Keratinocyte (primary cell): Measurements from ENCODE around the gene SLC6A19. TPM values are rescaled to one million over a fixed set of nuclear protein-coding genes. Genes with fewer than 3 reads are reported as not detected.

ENCODE experiments used
- DNase-seq: peaks from one replicate; pipeline ENCODE4 v3.0.0-alpha.2; 2011; ENCODE audit warnings: low read depth, missing footprints, low spot score
- FAIRE-seq: peaks from 2 replicates; lab custom pipeline; 2011; peaks lifted over from hg19 to GRCh38; lab: Jason Lieb, UNC
- H2AFZ ChIP-seq: 2 replicates; pipeline ENCODE4 v1.6.0; 2012; ENCODE audit warnings: low read length, control low read depth, inconsistent platforms; ENCODE audit not compliant: control insufficient read depth
- H3K27ac ChIP-seq: 2 replicates; pipeline ENCODE4 v1.5.1; 2011; ENCODE audit warnings: low read length; ENCODE audit not compliant: control insufficient read depth, insufficient read depth
- H3K27me3 ChIP-seq: 3 replicates; pipeline ENCODE4 v1.6.0; 2011; ENCODE audit warnings: low read length; ENCODE audit not compliant: control insufficient read depth, insufficient read depth; ENCODE audit errors: extremely low read depth
- H3K36me3 ChIP-seq, 2 experiments: 2 replicates in 1 of 2; 3 replicates in 1 of 2; pipeline ENCODE4 v1.5.1; 2011; ENCODE audit warnings: low read length in 2 of 2, mild to moderate bottlenecking in 1 of 2; ENCODE audit not compliant: control insufficient read depth in 2 of 2, insufficient read depth in 2 of 2; ENCODE audit errors: extremely low read depth in 1 of 2
- H3K4me1 ChIP-seq: 3 replicates; pipeline ENCODE4 v1.5.1; 2011; ENCODE audit warnings: low read length; ENCODE audit not compliant: control insufficient read depth, insufficient read depth; ENCODE audit errors: extremely low read depth
- H3K4me2 ChIP-seq: 3 replicates; pipeline ENCODE4 v1.6.0; 2011; ENCODE audit warnings: low read depth, low read length; ENCODE audit not compliant: control insufficient read depth, insufficient read depth; ENCODE audit errors: extremely low read depth
- H3K4me3 ChIP-seq, 3 experiments: fragments of 200-600 bp in 1 of 3; sonication (generic) in 1 of 3; 2 replicates in 2 of 3; 3 replicates in 1 of 3; pipeline ENCODE4 v1.5.1; 2011 to 2016; ENCODE audit warnings: low read length in 3 of 3, mild to moderate bottlenecking in 3 of 3, control low read depth in 2 of 3, inconsistent platforms in 1 of 3, low read depth in 1 of 3, mixed read lengths in 1 of 3, mixed run types in 1 of 3, moderate library complexity in 1 of 3; ENCODE audit not compliant: control insufficient read depth in 2 of 3, insufficient read depth in 2 of 3; ENCODE audit errors: extremely low read depth in 1 of 3
- H3K79me2 ChIP-seq: 2 replicates; pipeline ENCODE4 v1.6.0; 2012; ENCODE audit warnings: low read length; ENCODE audit not compliant: control insufficient read depth, insufficient read depth
- H3K9ac ChIP-seq: 3 replicates; pipeline ENCODE4 v1.6.0; 2011; ENCODE audit warnings: low read length; ENCODE audit not compliant: control insufficient read depth, insufficient read depth; ENCODE audit errors: extremely low read depth
- H3K9me1 ChIP-seq: 3 replicates; pipeline ENCODE4 v1.6.0; 2011; ENCODE audit warnings: low read length; ENCODE audit not compliant: control insufficient read depth, insufficient read depth; ENCODE audit errors: extremely low read depth
- H3K9me3 ChIP-seq: 2 replicates; pipeline ENCODE4 v1.5.1; 2012; ENCODE audit warnings: low read depth, low read length; ENCODE audit not compliant: control insufficient read depth
- H4K20me1 ChIP-seq: 3 replicates; pipeline ENCODE4 v1.6.0; 2011; ENCODE audit warnings: low read length; ENCODE audit not compliant: control insufficient read depth, insufficient read depth; ENCODE audit errors: extremely low read depth
- EZH2 ChIP-seq: IDR thresholded peaks from one replicate; pipeline ENCODE4 v1.6.1; 2012; ENCODE audit warnings: inconsistent platforms, mild to moderate bottlenecking, low read length, moderate library complexity
- dilution Hi-C: fragments of 300-500 bp; cut with MboI; formaldehyde crosslinking; loops from one replicate; pipeline ENCODE4 v1.7.0; 2020; ENCODE audit warnings: low sequenced_read_pairs; ENCODE audit not compliant: extremely low pct_ligation_motif_present
- polyA plus RNA-seq, 5 experiments: library from polyadenylated mRNA; depleted of rRNA in 3 of 5; stranded (reverse) in 3 of 5; stranded (forward) in 1 of 5; unstranded in 1 of 5; fragments of >200 nt; gene quantifications; 1 replicate in 1 of 5; 2 replicates in 3 of 5; 3 replicates in 1 of 5; pipeline versions ENCODE4 v1.2.1 to v1.2.3, GENCODE V29; 2011 to 2012; ENCODE audit warnings: missing spikeins in 2 of 5, low read depth in 1 of 5, low replicate concordance in 1 of 5
- TF ChIP-seq, protein P1 (sequence below), 3 experiments: IDR thresholded peaks in 1 of 3; conservative IDR thresholded peaks in 1 of 3; optimal IDR thresholded peaks in 1 of 3; 2 replicates in 2 of 3; 3 replicates in 1 of 3; pipeline versions ENCODE3 to v1.5.1; 2011; ENCODE audit warnings: low read length in 3 of 3, mild to moderate bottlenecking in 3 of 3, moderate library complexity in 2 of 3, control low read depth in 1 of 3, inconsistent platforms in 1 of 3; ENCODE audit not compliant: insufficient read depth in 2 of 3; ENCODE audit errors: extremely low read depth in 1 of 3

SLC6A19 gene
- polyA plus RNA-seq, 1 donor (not counting 4 experiments of a cell fraction or from before 2014, with no cell fraction given): not detected

- no peak overlapping the region for H3K4me2 ChIP-seq
- H3K79me2 ChIP-seq: no peaks in the 10 kb centered on the region
- H3K4me1 ChIP-seq: no peaks in the 10 kb centered on the region
- TF ChIP-seq, protein P1, sequence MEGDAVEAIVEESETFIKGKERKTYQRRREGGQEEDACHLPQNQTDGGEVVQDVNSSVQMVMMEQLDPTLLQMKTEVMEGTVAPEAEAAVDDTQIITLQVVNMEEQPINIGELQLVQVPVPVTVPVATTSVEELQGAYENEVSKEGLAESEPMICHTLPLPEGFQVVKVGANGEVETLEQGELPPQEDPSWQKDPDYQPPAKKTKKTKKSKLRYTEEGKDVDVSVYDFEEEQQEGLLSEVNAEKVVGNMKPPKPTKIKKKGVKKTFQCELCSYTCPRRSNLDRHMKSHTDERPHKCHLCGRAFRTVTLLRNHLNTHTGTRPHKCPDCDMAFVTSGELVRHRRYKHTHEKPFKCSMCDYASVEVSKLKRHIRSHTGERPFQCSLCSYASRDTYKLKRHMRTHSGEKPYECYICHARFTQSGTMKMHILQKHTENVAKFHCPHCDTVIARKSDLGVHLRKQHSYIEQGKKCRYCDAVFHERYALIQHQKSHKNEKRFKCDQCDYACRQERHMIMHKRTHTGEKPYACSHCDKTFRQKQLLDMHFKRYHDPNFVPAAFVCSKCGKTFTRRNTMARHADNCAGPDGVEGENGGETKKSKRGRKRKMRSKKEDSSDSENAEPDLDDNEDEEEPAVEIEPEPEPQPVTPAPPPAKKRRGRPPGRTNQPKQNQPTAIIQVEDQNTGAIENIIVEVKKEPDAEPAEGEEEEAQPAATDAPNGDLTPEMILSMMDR (optimal IDR thresholded peaks at IDR 0.05 in 1 of 3, IDR thresholded peaks at IDR 0.05 in 1 of 3, conservative IDR thresholded peaks at IDR 0.05 in 1 of 3; ENCODE audit: extremely low read depth in 1 of 3, insufficient read depth in 2 of 3, low read length in 3 of 3): no peak
- no peak for TF ChIP-seq EZH2
- peaks cover 7% of the 10 kb centered on the region for H3K27me3 ChIP-seq
- H3K9me1 ChIP-seq: no peaks in the 10 kb centered on the region
- H4K20me1 ChIP-seq: no peaks in the 10 kb centered on the region
- H2AFZ ChIP-seq: no peak overlapping the region
- H3K36me3 ChIP-seq: no peaks in the 10 kb centered on the region
- dilution Hi-C loops: no loop called here
- H3K27ac ChIP-seq: no peak overlapping the region
- DNase-seq: no peak
- no peak for FAIRE-seq
- no peak overlapping the region for H3K9ac ChIP-seq
- H3K9me3 ChIP-seq: peaks cover 4% of the 10 kb centered on the region
- no peak overlapping the region for H3K4me3 ChIP-seq
These were observed 8.7 kb downstream of the SLC6A19 start for GRCh38 chr5:1209896-1210776.

DNA sequence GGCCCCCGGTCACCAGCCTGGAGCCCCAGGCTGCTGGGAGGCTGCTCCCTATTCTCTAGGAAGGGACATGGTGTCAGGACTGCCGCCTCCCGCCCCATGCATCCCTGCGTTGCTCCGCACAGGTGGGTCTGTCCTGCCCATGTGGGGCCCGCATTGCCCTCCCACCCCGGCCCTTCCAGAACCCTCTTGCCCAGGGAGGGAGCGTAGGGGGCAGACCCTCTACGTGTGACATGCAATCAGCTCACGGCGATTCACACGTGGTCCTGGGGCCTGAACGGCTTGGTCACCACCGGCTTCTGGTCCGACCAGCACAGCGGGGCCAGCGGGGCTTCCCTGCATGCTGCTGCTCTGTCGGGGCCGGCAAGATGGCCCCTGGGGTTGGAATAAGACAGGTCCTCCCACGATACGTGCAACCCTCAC, 9.4 kb downstream of the SLC6A19 start:
- H3K4me2 ChIP-seq: no peak overlapping the region
- no peaks in the 10 kb centered on the region for H3K9me1 ChIP-seq
- no peak overlapping the region for H2AFZ ChIP-seq
- no peak overlapping the region for H3K27ac ChIP-seq
- peaks cover 5% of the 10 kb centered on the region for H3K9me3 ChIP-seq
- H3K27me3 ChIP-seq: peaks cover 3% of the 10 kb centered on the region
- FAIRE-seq (no peak), DNase-seq (no peak)
- no peaks in the 10 kb centered on the region for H4K20me1 ChIP-seq
- TF ChIP-seq, protein P1 (optimal IDR thresholded peaks at IDR 0.05 in 1 of 3, IDR thresholded peaks at IDR 0.05 in 1 of 3, conservative IDR thresholded peaks at IDR 0.05 in 1 of 3; ENCODE audit: extremely low read depth in 1 of 3, insufficient read depth in 2 of 3, low read length in 3 of 3): no peak
- TF ChIP-seq EZH2: no peak
- dilution Hi-C loops: no loop called here
- no peak overlapping the region for H3K4me3 ChIP-seq
- no peak overlapping the region for H3K9ac ChIP-seq
- H3K36me3 ChIP-seq: no peaks in the 10 kb centered on the region
- no peaks in the 10 kb centered on the region for H3K79me2 ChIP-seq
- H3K4me1 ChIP-seq: no peaks in the 10 kb centered on the region
